GM21423 (cell line): ENCODE data around the gene SPAG16.

Experiments
- ATAC-seq: cut with Tn5 transposase; IDR thresholded peaks from one replicate; pipeline ENCODE4 v1.9.1; 2021; ENCODE audit warnings: mild to moderate bottlenecking, moderate library complexity; ENCODE audit not compliant: unreplicated experiment

The SPAG16 gene

GRCh38 chr2:214130114-214130513 is 845.9 kb downstream of the SPAG16 start:
- peak; percentile 49 for ATAC-seq

GRCh38 chr2:214135966-214136365 is 851.7 kb downstream of the SPAG16 start:
- no peak for ATAC-seq

DNA sequence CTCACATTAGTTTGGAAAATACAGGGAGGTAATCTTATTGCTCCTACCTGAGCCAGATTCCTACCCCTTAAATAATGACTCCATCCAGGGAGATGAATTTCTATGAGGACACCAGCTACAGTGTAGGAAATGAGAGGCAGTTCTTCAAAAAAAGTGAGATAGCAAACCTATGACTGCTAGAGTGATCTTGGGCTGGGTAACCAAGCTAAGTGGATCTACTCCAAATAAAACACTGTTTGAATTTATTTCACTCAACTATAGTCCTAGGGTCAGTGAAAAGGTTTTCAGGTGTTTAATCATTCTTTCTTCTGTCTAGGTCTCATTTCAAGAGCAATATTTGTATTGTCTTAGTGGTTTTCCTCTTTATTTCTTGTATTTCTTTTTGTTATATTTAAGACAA is 854.5 kb downstream of the SPAG16 start:
- ATAC-seq: no peak

DNA sequence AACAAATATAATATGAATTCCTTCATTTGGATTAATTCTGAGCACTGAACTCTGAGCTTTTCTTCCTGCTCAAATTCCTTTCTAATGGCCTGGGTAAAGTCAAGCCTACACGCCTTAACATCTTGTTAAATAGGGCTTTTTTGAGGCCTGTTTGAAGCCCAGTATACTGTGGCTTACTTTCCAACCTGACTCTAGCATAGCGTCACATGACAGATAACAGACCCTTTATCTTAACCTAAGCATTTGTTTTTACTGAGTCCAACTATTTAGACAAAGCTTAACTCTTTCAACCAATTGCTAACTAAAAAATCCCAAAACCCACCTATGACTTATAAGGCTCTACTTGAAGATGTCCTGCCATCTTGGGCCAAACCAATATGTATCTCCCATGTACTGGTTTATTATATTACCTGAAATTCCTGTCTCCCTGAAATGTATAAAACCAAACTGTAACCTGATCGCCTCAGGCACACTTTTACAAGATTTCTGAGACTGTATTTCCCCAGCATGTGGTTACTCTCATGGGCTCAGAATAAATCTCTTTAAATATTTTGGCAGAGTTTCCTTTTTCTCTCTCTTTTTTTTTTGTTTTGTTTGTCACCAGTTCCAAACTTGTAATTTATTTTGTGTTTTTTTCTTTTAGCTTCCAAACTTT is 855.5 kb downstream of the SPAG16 start:
- ATAC-seq: no peak

GRCh38 chr2:214156971-214157370 is 872.7 kb downstream of the SPAG16 start:
- ATAC-seq: no peak

DNA sequence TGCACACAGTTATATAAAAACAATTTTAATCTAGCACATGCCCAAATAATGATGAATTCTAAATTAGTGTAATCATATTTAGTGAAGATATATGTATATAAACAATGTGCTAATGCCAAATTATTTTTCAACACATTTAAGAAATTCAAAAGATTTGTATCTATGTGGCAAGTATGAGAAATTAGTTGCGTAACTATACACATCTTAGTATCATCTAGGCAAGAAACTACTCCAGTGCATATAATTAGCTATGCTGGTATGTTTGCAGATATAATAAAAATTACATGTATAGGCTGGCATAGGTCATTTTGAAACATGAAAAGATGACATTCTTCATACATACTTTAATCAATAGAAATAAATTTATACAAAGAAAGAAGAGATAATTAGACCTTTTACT is 874.6 kb downstream of the SPAG16 start:
- no peak for ATAC-seq

- no peak for ATAC-seq
These were observed 885.0 kb downstream of the SPAG16 start for GRCh38 chr2:214169281-214169680.

DNA sequence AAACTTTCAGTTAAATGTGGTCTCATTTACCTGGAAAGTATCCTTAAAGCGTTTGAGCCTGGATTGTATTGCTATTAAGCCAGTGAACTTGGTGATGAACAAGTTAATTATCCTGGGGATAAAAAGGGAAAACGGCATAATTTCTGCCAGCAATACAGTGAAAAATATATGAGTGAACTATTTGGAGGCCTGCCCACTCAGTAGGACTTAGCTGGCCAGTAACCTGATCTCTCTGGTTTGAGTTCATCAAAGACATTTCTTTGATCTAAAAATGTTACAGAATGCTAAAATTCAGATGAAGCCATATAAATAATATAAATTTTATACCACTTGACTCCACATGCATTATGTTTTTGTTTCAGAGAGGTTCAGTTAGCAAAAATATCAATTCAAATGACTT is 885.5 kb downstream of the SPAG16 start:
- ATAC-seq: no peak

DNA sequence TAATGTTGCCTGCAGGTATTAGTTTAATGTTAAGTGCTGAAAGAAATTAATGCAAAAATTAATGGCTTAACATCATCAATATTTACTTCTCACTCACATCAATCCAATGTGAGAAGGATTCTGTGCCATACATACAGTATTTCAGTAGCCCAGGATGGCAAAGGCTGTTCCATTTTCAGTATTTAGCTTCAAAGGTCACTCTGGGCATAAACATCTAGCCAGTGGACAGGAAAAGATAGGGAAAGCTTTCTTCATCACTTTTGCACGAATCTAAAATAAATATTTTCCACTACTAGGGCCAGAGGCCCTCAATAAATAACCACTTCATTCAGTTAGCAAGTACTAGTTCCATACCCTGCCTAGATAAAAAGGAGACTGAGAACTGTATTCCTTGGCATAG is 890.3 kb downstream of the SPAG16 start:
- no peak for ATAC-seq

GRCh38 chr2:214180071-214180470 is 895.8 kb downstream of the SPAG16 start:
- no peak for ATAC-seq

DNA sequence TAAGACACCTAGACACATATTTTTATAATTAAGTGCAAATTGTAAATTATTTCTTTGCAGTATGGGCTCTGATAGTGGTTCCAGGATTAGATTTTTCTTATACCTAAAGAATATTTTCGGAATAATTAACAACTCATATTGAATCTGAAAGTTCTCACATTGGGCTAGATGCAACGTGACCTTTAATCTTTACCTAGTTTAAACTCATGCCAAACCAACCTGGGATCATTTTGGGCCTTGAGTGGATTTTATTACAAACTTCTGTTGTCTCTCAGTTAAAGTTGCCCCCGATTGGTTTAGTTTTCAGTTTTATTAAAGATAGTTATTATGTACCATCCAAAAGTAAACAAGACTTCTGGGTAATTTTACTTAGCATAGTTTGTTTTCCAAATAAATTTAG is 896.4 kb downstream of the SPAG16 start:
- no peak for ATAC-seq

DNA sequence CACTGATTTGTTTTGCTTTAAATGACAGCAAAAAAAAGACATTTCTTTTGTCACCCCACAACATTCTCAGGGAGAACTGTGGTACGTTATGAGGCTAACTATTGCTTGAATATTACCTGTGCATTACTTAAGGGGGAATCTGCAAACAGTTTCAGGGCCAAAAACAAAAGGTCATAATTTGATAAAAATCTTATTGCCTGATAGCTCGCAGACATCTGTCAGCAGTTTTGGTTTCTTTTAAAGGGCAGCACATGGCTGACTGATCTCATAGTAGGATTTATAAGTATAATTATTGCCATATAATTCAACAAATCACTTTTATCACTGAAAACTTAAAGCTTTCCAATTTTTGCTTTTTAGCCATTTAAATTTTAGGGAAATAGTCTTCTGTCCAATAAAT is 900.2 kb downstream of the SPAG16 start:
- ATAC-seq: no peak

- no peak for ATAC-seq
These were observed 901.3 kb downstream of the SPAG16 start for GRCh38 chr2:214185546-214185945.

GRCh38 chr2:214192711-214193110 is 908.4 kb downstream of the SPAG16 start:
- ATAC-seq: no peak

GRCh38 chr2:214193943-214194342 is 909.7 kb downstream of the SPAG16 start:
- no peak for ATAC-seq

- no peak for ATAC-seq
These were observed 912.0 kb downstream of the SPAG16 start for GRCh38 chr2:214196260-214196659.

DNA sequence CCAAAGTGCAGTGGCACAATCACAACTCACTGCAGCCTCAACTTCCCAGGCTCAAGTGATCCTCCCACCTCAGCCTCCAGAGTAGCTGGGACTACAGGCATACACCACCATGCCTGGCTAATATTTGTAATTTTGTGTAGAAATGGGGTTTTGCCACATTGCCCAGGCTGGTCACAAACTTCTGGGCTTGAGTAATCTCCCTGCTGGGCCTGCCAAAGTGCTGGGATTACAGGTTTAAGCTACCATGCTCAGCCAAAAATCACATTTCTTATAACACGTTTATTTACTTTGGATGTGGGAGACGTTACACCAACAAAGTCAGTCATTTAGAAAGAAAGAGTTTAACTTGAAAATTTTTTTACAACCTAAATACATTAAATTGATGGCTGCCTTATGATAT is 917.6 kb downstream of the SPAG16 start:
- ATAC-seq: no peak

GRCh38 chr2:214203214-214203613 is 919.0 kb downstream of the SPAG16 start:
- no peak for ATAC-seq

DNA sequence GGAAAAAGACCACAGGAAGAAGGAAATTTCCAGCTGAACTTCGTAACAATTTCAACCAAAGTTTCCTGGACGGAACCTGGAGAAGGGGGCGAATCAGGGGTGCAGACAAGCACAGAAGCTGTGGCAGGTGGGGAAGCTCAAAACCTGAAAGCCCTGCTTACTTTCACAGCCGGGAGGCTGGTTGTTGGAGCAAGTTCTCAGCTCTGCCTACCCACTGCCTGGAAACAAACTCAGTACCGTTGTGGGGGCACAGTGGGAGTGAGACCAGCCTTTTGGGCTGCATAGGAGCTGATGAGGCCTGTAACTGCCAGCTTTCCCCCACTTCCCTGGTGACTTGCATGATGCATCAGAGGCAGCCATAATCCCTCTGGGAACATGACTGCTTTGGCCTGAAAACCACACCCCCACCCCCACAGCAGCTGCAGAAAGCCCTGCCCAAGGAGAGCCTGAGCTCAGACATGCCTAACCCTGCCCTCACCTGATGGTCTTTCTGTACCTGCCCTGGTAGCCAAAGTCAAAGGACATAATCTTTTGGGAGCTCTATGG is 919.6 kb downstream of the SPAG16 start:
- no peak for ATAC-seq

DNA sequence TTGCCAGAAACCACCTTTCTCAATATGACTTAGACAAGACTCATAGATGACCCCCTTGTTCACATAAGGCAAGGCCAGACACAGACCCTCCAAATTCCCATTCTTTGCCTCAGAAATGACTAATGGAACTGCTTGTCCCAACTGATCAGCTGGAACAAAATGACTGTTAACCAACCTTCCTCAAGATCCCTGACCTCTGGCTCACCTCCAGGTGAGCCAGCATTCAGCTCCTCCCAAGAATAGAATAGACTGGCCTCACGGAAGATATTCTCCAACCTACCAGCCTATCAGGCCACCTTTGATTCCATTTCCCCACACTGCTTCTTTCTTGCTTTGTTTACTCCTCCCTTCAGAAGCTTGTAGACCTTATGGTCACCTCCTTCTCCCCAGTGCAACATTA is 930.8 kb downstream of the SPAG16 start:
- ATAC-seq: no peak

DNA sequence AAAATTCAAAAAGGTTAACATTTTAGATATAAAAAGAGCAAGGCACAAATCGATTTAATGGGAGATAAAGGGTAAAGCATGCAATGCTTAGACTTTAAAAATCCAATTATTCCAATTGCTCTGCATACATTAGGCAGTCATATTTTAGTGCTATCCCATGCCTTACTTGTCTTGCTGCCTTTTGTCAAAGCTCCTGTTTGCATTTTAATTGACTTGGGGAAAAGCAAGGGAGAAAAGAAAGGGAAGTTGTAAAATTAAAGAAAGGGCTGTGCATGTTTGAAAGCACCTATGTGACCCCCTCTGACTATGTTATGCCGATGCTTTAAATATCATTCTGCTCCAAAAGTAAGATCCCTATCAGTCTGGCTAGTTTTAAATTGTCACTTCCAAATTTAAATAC is 932.9 kb downstream of the SPAG16 start:
- no peak for ATAC-seq

- ATAC-seq: no peak
These were observed 933.3 kb downstream of the SPAG16 start for GRCh38 chr2:214217599-214217998.

DNA sequence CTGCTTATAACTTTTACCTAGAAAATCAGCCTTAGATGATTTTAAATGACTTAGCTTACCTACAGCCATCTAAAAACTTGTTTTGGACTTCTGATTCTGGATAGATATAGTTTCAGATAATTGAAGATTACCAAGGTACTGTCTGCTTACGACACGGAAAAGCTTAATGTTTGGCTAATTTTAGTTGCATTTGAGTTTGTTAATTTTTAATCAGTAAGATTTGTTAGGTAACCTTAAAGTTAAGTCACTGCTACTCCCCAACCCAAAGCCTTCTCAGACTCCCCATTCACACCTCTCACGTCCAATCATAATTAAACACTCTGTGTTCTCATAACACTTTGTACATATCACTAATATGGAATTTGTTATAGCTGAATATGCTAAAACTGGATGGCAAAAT is 936.0 kb downstream of the SPAG16 start:
- no peak for ATAC-seq
